ACC112 (cell line): ENCODE data around the gene SUGCT.

Source experiments
- H2AFZ ChIP-seq: fragments of 200-600 bp; sonication (generic); one replicate; pipeline ENCODE4 v1.6.0; 2017; ENCODE audit warnings: antibody characterized with exemption, low read length; ENCODE audit not compliant: unreplicated experiment
- H3K27ac ChIP-seq: fragments of 200-600 bp; sonication (generic); 2 replicates; pipeline ENCODE4 v1.5.1; 2014; ENCODE audit warnings: low read depth, mild to moderate bottlenecking, antibody characterized with exemption, low read length, moderate library complexity
- H3K27me3 ChIP-seq: fragments of 200-600 bp; sonication (generic); 2 replicates; pipeline ENCODE4 v1.6.1; 2014; ENCODE audit warnings: mild to moderate bottlenecking, antibody characterized with exemption, low read length, moderate library complexity, mixed read lengths; ENCODE audit not compliant: insufficient read depth
- H3K36me3 ChIP-seq: fragments of 200-600 bp; sonication (generic); 2 replicates; pipeline ENCODE4 v1.6.1; 2016; ENCODE audit warnings: mild to moderate bottlenecking, antibody characterized with exemption, low read length, moderate library complexity, mixed read lengths; ENCODE audit not compliant: insufficient read depth
- H3K4me1 ChIP-seq: fragments of 200-600 bp; sonication (generic); one replicate; pipeline ENCODE4 v1.6.1; 2016; ENCODE audit warnings: low read length, mixed read lengths; ENCODE audit not compliant: insufficient read depth, unreplicated experiment, control insufficient read depth
- H3K4me3 ChIP-seq: fragments of 200-600 bp; sonication (generic); 2 replicates; pipeline ENCODE4 v1.5.1; 2014; ENCODE audit warnings: mild to moderate bottlenecking, low read depth, low read length
- H3K79me2 ChIP-seq: fragments of 200-600 bp; sonication (generic); one replicate; pipeline ENCODE4 v1.6.0; 2016; ENCODE audit warnings: low read length; ENCODE audit not compliant: control insufficient read depth, unreplicated experiment, insufficient read depth

SUGCT gene

DNA sequence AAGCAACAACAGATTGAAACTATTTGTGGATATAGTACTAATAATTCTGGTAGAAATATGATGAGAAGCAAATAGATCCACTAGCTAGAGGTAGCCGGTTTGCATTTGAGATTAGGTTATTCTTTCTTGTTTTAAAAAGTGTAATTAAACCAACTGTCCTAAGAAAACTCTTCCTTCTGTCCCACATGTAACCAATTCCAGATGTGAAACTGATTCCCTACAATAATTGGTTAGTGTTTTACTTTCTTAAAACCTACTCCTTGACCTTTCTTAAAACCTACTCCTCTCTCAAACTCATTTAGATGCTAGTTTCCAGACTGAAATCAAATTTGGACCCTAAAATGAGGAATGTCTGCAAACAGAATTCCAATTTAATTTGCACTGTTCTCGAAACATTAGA lies 521.5 kb downstream of the SUGCT start:
- no peak overlapping the region for H3K27ac ChIP-seq
- H3K4me3 ChIP-seq = no peak overlapping the region
- no peaks in the 10 kb centered on the region for H3K4me1 ChIP-seq
- no peaks in the 10 kb centered on the region for H3K36me3 ChIP-seq
- H2AFZ ChIP-seq = no peak overlapping the region
- no peaks in the 10 kb centered on the region for H3K79me2 ChIP-seq
- no peaks in the 10 kb centered on the region for H3K27me3 ChIP-seq

DNA sequence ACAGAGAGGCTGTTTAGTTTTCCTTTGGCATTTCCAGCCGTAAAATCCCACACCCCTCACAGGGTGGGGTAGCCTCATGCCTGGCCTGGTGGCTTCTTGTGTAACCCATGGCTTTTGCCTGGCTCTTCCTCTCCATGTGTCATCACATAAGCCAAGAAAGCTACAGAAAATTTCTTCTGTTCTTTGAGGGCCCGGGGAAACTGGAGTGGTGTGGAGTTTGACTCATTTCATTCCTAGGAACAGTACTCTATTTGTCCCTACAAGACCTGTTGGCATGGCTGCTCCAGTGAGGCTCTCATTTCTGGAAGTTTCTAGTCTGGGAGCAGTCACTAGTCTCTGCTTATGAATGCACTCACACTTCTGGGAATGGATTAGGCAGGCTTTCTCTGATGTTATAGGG lies 523.9 kb downstream of the SUGCT start:
- Histone ChIP-seq H3K79me2 (no peaks in the 10 kb centered on the region), H3K36me3 (no peaks in the 10 kb centered on the region), H2AFZ (no peak overlapping the region), H3K4me3 (no peak overlapping the region), H3K27ac (no peak overlapping the region), H3K27me3 (no peaks in the 10 kb centered on the region), H3K4me1 (no peaks in the 10 kb centered on the region)

DNA sequence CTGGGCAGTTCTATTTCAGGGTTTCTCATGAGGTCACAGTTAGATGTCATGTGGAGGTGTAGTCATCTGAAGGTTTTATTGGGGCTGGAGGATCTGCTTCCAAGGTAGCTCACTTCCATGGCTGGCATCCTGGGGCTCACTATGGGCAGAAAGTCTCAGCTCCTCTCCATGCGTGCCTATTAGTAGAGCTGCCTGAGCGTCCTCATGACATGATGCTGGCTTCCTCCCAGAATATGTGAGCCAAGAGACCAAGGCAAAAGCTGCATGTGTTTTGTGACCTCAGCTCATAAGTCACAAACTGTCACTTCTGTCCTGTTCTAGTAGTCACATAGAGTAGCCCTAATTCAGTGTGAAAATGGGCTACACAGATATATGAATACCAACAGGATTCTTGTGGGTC lies 524.4 kb downstream of the SUGCT start:
- Histone ChIP-seq H2AFZ (no peak overlapping the region), H3K4me1 (no peaks in the 10 kb centered on the region), H3K36me3 (no peaks in the 10 kb centered on the region), H3K27me3 (no peaks in the 10 kb centered on the region), H3K4me3 (no peak overlapping the region), H3K79me2 (no peaks in the 10 kb centered on the region), H3K27ac (no peak overlapping the region)

DNA sequence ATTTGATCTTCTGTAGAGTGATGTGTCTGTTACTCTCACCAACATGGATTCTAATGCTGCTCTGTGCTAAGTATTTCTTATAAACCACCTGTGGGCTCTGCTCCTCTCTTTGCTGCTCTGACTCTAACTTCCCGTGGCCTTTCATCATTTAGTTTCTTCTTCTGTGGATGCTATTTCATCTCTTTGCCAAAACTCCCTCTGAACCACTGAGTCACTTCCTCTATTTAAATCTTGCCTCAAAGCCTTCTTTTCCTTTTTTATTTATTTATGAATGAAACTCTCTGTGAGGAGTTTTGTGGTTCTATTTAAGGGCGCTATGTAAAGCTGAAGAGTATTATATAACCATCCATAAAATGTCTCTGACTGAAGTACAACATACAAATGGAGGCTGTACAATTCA lies 538.5 kb downstream of the SUGCT start:
- no peak overlapping the region for H2AFZ ChIP-seq
- no peaks in the 10 kb centered on the region for H3K36me3 ChIP-seq
- H3K4me1 ChIP-seq = peaks cover 11% of the 10 kb centered on the region
- no peak overlapping the region for H3K4me3 ChIP-seq
- H3K79me2 ChIP-seq = no peaks in the 10 kb centered on the region
- H3K27me3 ChIP-seq = no peaks in the 10 kb centered on the region
- no peak overlapping the region for H3K27ac ChIP-seq

DNA sequence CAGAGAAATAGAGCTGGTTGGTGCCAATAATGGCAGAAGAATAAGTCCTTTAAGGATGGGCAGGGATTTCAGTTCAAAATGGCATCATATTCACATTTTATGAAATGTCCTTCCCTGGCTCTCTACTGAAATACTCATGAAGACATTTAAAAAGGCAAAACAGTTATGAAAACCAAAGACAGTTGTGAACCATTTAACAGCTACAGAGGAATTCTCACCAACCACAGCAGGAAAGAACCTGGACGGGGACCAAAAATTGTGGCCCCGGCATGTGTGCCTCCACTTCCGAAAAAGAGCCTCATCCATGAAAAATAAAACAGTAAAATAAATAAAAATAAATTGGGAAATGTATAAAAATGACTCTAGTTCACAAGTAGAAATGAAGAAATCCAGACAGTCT lies 539.5 kb downstream of the SUGCT start:
- Histone ChIP-seq H3K27me3 (no peaks in the 10 kb centered on the region), H3K79me2 (no peaks in the 10 kb centered on the region), H3K4me3 (no peak overlapping the region), H3K36me3 (no peaks in the 10 kb centered on the region), H3K4me1 (peaks cover 11% of the 10 kb centered on the region), H3K27ac (no peak overlapping the region), H2AFZ (no peak overlapping the region)

DNA sequence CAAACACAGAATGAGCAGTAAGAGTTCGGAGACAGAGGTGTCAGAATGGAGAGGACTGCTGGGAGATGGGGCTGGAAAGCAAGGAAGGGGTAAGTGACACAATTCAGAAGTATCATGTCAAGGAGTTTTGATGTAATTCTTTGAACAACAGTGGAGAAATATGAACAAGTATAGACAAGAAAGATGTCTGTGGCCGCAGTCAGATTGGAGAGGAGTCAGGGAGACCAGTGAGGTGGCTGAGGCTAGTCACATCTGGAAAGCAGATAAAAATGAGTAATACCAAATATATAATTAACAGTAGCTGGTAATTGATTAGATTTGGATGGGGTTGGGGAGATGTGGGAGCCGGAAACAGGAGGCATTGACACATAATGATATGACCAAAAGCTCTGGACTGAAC lies 540.9 kb downstream of the SUGCT start:
- peaks cover 11% of the 10 kb centered on the region for H3K4me1 ChIP-seq
- no peaks in the 10 kb centered on the region for H3K27me3 ChIP-seq
- no peak overlapping the region for H3K27ac ChIP-seq

DNA sequence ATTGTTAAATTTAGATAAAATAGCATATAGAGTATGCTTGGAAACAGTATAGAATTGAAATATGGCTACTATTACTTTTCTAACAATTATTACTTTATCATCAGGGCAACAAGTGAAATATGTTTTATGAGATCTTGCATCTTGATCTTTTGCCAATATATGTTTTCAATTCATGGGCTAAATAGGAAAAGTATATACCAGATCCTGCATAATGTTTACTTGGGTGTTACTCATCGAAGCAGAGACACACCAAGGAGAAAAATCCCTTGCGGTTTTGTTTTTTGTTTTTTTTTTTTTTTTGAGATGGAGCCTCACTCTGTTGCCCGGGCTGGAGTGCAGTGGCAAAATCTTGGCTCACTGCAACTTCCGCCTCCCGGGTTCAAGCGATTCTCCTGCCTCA lies 541.4 kb downstream of the SUGCT start:
- Histone ChIP-seq H3K4me3 (no peak overlapping the region), H3K4me1 (peaks cover 11% of the 10 kb centered on the region)

More for the DNA sequence above, 540.9 kb downstream of the SUGCT start:
- no peak overlapping the region for H3K4me3 ChIP-seq
- no peaks in the 10 kb centered on the region for H3K79me2 ChIP-seq
- no peaks in the 10 kb centered on the region for H3K36me3 ChIP-seq
- no peak overlapping the region for H2AFZ ChIP-seq

DNA sequence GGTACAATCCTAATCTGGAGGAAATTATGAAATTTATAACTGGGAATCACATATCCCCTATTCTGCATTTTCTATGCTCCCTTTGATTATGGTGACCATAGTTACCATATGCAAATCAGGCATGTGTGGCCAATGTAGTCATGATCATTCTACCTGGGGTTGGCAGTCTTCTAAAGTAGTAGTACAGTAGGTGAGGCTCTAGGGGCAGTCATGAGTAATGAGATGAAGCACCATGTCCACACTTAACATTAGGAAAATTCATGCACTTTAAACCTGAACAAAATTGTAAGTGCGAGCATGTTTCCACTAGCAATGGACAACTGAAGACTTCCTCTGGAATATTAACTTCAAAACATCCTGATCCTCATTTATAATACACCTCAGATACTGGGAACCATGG lies 545.9 kb downstream of the SUGCT start:
- no peak overlapping the region for H3K4me3 ChIP-seq
- H2AFZ ChIP-seq = no peak overlapping the region
- no peak overlapping the region for H3K27ac ChIP-seq
- H3K79me2 ChIP-seq = no peaks in the 10 kb centered on the region
- H3K36me3 ChIP-seq = no peaks in the 10 kb centered on the region
- H3K4me1 ChIP-seq = no peaks in the 10 kb centered on the region
- no peaks in the 10 kb centered on the region for H3K27me3 ChIP-seq

More for the DNA sequence above, 541.4 kb downstream of the SUGCT start:
- Histone ChIP-seq H2AFZ (no peak overlapping the region), H3K27ac (no peak overlapping the region), H3K36me3 (no peaks in the 10 kb centered on the region), H3K79me2 (no peaks in the 10 kb centered on the region), H3K27me3 (no peaks in the 10 kb centered on the region)

DNA sequence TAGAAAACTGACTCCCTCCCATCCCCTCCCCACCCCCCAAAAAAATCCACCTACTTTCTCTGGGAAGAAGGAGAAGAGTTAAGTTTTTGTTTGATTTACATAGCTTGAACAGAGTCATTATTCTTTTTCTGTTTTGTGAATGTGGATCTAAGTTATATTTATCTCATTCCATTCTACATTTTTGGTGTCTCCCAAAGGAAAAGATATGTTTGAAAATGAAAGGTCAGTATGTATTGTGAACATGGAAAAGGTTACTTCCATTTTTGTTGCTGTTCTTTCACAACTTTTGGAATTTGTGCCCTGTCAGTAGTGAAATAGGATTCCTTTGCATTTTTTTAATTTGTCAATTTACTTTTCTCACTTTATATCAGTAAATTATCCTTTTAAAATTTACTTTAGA lies 547.9 kb downstream of the SUGCT start:
- Histone ChIP-seq H3K4me3 (no peak overlapping the region), H3K27me3 (no peaks in the 10 kb centered on the region), H3K27ac (no peak overlapping the region), H3K4me1 (no peaks in the 10 kb centered on the region), H3K36me3 (no peaks in the 10 kb centered on the region), H2AFZ (no peak overlapping the region), H3K79me2 (no peaks in the 10 kb centered on the region)

DNA sequence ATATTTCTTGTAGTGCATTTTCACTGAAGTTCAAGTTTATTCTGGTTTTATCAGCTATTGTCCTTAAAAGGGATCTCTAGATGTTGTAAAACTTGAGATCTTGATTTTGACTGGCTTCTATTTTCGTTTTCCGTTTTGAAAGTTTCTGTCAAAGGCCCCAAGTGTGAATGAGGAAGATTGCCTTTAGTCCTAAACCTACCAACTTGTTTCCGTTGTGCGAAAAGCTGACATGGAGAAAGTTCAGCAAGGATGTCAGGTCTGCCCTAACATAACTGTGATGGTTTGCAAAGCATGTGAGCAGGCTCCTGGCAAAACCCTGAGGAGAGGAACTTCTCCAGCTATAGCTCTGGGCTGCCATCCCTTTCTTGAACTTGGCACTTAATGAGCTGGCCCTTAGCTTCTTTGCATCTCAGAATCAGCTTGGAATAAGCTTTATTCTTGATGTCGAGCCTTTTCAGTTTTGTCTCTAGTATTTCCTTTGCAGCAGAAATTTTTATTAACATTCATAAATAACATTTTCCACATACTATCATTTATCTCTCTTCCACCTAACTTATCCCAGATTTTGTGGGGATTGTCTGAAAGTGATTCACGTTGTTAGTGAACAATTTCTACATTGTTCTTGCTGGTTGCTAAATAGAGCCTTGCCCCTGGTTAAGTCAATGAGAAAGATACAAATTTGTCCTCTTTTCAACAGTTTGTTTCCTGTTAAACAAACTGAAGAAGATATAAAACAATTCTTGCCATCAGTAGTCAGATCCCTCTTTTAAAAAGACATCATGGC lies 559.4 kb downstream of the SUGCT start:
- Histone ChIP-seq H2AFZ (no peak overlapping the region), H3K4me1 (no peaks in the 10 kb centered on the region)

DNA sequence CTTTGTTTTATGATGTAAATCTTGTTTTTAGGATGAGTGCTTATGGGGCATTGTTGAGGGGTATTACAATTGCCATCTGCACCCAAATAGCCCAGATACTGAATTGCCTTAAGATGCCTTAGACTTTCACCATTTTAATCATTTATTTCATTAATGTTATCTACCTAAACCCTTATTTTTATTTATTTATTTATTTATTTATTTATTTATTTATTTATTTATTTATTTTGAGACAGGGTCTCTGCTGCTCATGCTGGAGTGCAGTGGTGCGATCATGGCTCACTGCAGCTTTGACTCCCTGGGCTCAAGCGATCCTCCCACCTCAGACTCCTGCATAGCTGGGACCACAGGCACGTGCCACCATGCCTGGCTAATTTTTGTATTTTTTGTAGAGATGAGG lies 560.2 kb downstream of the SUGCT start:
- Histone ChIP-seq H3K27ac (no peak overlapping the region), H3K27me3 (no peaks in the 10 kb centered on the region), H3K79me2 (no peaks in the 10 kb centered on the region), H3K4me3 (no peak overlapping the region), H2AFZ (no peak overlapping the region), H3K36me3 (no peaks in the 10 kb centered on the region), H3K4me1 (no peaks in the 10 kb centered on the region)

More for the DNA sequence above, 559.4 kb downstream of the SUGCT start:
- Histone ChIP-seq H3K79me2 (no peaks in the 10 kb centered on the region), H3K27ac (no peak overlapping the region), H3K4me3 (no peak overlapping the region), H3K36me3 (no peaks in the 10 kb centered on the region), H3K27me3 (no peaks in the 10 kb centered on the region)
